D721Med (cell line): Measurements from ENCODE around the gene BTBD10.

ENCODE experiments used
- DNase-seq: peaks from one replicate; pipeline ENCODE4 v3.0.0; 2011; ENCODE audit warnings: low spot score; ENCODE audit not compliant: insufficient read length
- FAIRE-seq: peaks from 2 replicates; lab custom pipeline; 2011; peaks lifted over from hg19 to GRCh38; lab: Jason Lieb, UNC
- CTCF ChIP-seq: IDR thresholded peaks from 2 replicates; pipeline ENCODE4 v1.5.1; 2012; ENCODE audit warnings: mild to moderate bottlenecking, control low read depth; ENCODE audit not compliant: insufficient read depth; ENCODE audit errors: missing control alignments

Gene BTBD10

GRCh38 chr11:13391217-13391616 is 71.8 kb downstream of the BTBD10 start:
- no peak for FAIRE-seq

DNA sequence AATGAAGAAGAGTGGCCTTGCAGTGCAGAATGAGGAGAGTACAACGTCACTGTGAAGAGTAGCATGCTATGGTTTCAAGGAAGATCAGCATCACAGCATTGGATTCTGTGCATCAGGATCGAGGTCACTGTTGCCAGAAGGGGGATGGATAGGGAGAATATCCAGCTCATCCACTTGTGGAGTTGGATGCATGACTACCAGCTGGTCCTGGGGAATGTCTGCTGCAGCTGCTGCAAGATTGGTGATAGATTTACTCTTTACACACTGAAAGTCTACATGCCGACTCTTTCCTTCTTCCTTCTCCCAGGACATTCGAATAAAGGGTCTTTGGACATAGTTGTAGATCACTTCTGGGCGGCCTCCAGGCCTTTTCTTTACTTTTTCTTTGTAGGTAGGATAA is 74.3 kb downstream of the BTBD10 start:
- no peak for TF ChIP-seq CTCF
- FAIRE-seq (no peak), DNase-seq (no peak)

More at GRCh38 chr11:13391217-13391616, 71.8 kb downstream of the BTBD10 start:
- TF ChIP-seq CTCF: no peak
- DNase-seq: no peak

GRCh38 chr11:13386567-13386966 is 76.5 kb downstream of the BTBD10 start:
- DNase-seq (no peak), FAIRE-seq (no peak)
- no peak for TF ChIP-seq CTCF

DNA sequence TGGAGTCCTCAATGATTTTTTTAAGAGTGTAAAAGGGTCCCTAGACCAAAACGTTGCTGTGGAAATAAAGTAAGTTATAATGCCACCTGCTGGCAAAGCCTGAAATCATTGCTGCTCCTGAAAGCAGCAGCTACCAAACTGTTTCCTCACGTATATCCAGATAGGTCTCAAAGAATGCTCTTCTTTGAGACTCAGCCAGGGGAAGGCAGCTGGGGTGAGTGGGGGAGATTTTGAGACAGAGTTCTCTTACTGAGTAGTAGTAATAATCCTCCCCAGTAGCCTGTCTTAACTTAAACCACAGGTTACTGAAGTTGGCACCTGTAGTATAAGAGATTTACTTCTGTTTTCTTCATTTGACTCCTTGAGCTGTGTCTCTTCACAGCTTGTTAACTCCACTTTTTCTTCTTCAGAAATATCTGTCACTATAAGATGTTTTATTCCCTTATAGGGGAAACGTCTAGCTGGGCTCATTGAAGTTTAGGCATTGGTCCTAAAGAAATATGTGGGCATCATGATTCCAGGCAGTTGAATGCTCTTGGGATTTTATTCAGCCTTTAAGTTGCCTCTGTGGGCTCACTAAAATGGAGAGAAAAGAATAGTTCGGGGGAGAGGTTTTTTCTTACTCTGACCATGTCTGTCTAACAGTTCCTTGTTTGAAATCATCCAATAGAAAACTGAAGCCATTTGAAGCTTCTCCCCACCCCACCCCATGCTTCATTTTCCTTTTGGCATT is 77.9 kb downstream of the BTBD10 start:
- DNase-seq (no peak), FAIRE-seq (no peak)
- TF ChIP-seq CTCF: peak; percentile 65

GRCh38 chr11:13382751-13383150 is 80.3 kb downstream of the BTBD10 start:
- DNase-seq (no peak), FAIRE-seq (no peak)
- no peak for TF ChIP-seq CTCF

DNA sequence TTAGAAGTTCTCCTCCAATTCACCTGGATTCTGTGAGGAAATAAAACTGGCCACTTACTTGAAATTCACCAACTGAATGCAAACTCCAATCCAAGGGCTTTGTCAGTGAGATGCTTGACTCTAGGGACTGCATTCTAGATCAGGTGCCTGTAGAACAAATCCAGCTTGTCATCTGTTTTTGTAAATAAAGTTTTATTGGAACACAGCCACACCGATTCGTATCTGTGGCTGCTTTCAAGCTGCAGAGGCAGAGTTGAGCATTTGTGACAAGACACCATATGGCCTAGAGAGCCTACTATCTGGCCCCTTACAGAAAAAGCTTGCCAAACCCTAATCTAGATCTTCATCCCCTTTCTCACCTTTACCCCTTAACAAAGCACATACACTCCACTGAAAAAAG is 82.3 kb downstream of the BTBD10 start:
- DNase-seq: no peak
- no peak for FAIRE-seq
- no peak for TF ChIP-seq CTCF

GRCh38 chr11:13378316-13378715 is 84.7 kb downstream of the BTBD10 start:
- DNase-seq (no peak), FAIRE-seq (no peak)
- no peak for TF ChIP-seq CTCF
